GM23338 (cell line): ENCODE data around the gene GPC6. TPM values are rescaled to one million over a fixed set of nuclear protein-coding genes. Genes with fewer than 3 reads are reported as not detected.

Experiments used
- ATAC-seq: fragments of 200-7000 bp; cut with Tn5 transposase; 3 replicates; pipeline ENCODE4 v1.9.1; 2020
- DNase-seq: peaks from one replicate; pipeline ENCODE4 v3.0.0-alpha.2; 2015; ENCODE audit warnings: low spot score
- H2AFZ ChIP-seq: fragments of 200-600 bp; sonication (generic); 2 replicates; pipeline ENCODE4 v1.8.0; 2016; ENCODE audit warnings: antibody characterized with exemption, mild to moderate bottlenecking, moderate library complexity
- H3F3A ChIP-seq: fragments of 200-600 bp; sonication (generic); replicated peaks from 2 replicates; pipeline ENCODE4 v1.8.0; 2017; ENCODE audit warnings: antibody characterized with exemption, mixed run types, low read depth
- H3K27ac ChIP-seq: fragments of 200-600 bp; sonication (generic); 2 replicates; pipeline ENCODE4 v1.6.1; 2016; ENCODE audit warnings: low read depth
- H3K27me3 ChIP-seq: fragments of 200-600 bp; sonication (generic); 2 replicates; pipeline ENCODE4 v1.8.0; 2016; ENCODE audit warnings: mild to moderate bottlenecking, mixed run types, moderate library complexity; ENCODE audit not compliant: insufficient read depth
- H3K36me3 ChIP-seq: fragments of 200-600 bp; sonication (generic); 2 replicates; pipeline ENCODE4 v1.8.0; 2016; ENCODE audit warnings: mild to moderate bottlenecking; ENCODE audit not compliant: insufficient read depth
- H3K4me1 ChIP-seq: fragments of 200-600 bp; sonication (generic); 2 replicates; pipeline ENCODE4 v1.8.0; 2016; ENCODE audit warnings: mild to moderate bottlenecking, moderate library complexity; ENCODE audit not compliant: insufficient read depth
- H3K4me2 ChIP-seq: fragments of 200-600 bp; sonication (generic); 2 replicates; pipeline ENCODE4 v1.7.1; 2017; ENCODE audit warnings: mixed run types
- H3K4me3 ChIP-seq: fragments of 200-600 bp; sonication (generic); 2 replicates; pipeline ENCODE4 v1.6.1; 2016; ENCODE audit warnings: mixed run types
- H3K79me2 ChIP-seq: fragments of 200-600 bp; sonication (generic); replicated peaks from 2 replicates; pipeline ENCODE4 v1.8.0; 2017; ENCODE audit warnings: mild to moderate bottlenecking; ENCODE audit not compliant: insufficient read depth
- H3K9me2 ChIP-seq: fragments of 200-600 bp; sonication (generic); 2 replicates; pipeline ENCODE4 v1.8.0; 2017; ENCODE audit not compliant: insufficient read depth
- H4K20me1 ChIP-seq: fragments of 200-600 bp; sonication (generic); replicated peaks from 2 replicates; pipeline ENCODE4 v1.8.0; 2017; ENCODE audit warnings: mild to moderate bottlenecking; ENCODE audit not compliant: insufficient read depth
- H3K27ac Mint-ChIP-seq: 2 replicates; pipeline ENCODE4 v1.8.0; 2020; ENCODE audit warnings: inconsistent platforms, mild to moderate bottlenecking, moderate library complexity, mixed read lengths
- H3K27me3 Mint-ChIP-seq: 3 replicates; pipeline ENCODE4 v1.8.0; 2022; ENCODE audit warnings: low read depth, mild to moderate bottlenecking, moderate library complexity, mixed read lengths, inconsistent platforms; ENCODE audit not compliant: insufficient read depth, poor library complexity
- H3K36me3 Mint-ChIP-seq: 3 replicates; pipeline ENCODE4 v1.8.0; 2021; ENCODE audit warnings: low read depth, mild to moderate bottlenecking, inconsistent platforms, moderate library complexity, mixed read lengths
- H3K4me1 Mint-ChIP-seq: 3 replicates; pipeline ENCODE4 v1.8.0; 2020; ENCODE audit warnings: mild to moderate bottlenecking, inconsistent platforms, mixed read lengths
- H3K4me3 Mint-ChIP-seq: 3 replicates; pipeline ENCODE4 v1.8.0; 2021; ENCODE audit warnings: moderate library complexity, mild to moderate bottlenecking, inconsistent platforms, mixed read lengths
- H3K9me3 Mint-ChIP-seq: 3 replicates; pipeline ENCODE4 v1.8.0; 2020; ENCODE audit warnings: moderate library complexity, mild to moderate bottlenecking, inconsistent platforms, mixed read lengths
- CREB1 ChIP-seq: fragments of 250-450 bp; sonication (Bioruptor Pico); IDR thresholded peaks from 2 replicates; pipeline ENCODE4 v1.5.0; 2020; ENCODE audit warnings: low read depth, mild to moderate bottlenecking, moderate library complexity
- EZH2 ChIP-seq: fragments of 200-600 bp; sonication (generic); IDR thresholded peaks from one replicate; pipeline ENCODE4 v1.8.0; 2017; ENCODE audit warnings: antibody characterized with exemption, mild to moderate bottlenecking, low read depth; ENCODE audit not compliant: unreplicated experiment
- EZH2phosphoT487 ChIP-seq: fragments of 200-600 bp; sonication (generic); IDR thresholded peaks from one replicate; pipeline ENCODE4 v1.8.1; 2018; ENCODE audit warnings: antibody characterized with exemption; ENCODE audit not compliant: unreplicated experiment
- NANOG ChIP-seq: IDR thresholded peaks from 2 replicates; pipeline ENCODE4 v1.6.1; 2016; ENCODE audit warnings: antibody characterized with exemption, borderline replicate concordance
- POLR2AphosphoS5 ChIP-seq: IDR thresholded peaks from 2 replicates; pipeline ENCODE4 v1.6.1; 2016; ENCODE audit warnings: antibody characterized with exemption, low read depth
- STAT1 ChIP-seq: IDR thresholded peaks from one replicate; pipeline ENCODE4 v1.6.1; 2016; ENCODE audit warnings: antibody characterized with exemption; ENCODE audit not compliant: unreplicated experiment
- ZNF114 ChIP-seq: fragments of 250-450 bp; sonication (Bioruptor Pico); IDR thresholded peaks from 2 replicates; pipeline ENCODE4 v1.5.0; 2020; ENCODE audit warnings: mild to moderate bottlenecking, moderate library complexity
- polyA plus RNA-seq: library from polyadenylated mRNA; unstranded; fragments of >200 nt; fragmentation: Nextera tagmentation; extraction: Ambion mirVana; gene quantifications from 2 replicates; pipeline ENCODE4 v1.2.1, GENCODE V29; 2016
- total RNA-seq: library from RNA; depleted of rRNA; stranded (reverse); fragments of >200 nt; shearing (Covaris generic); gene quantifications from 2 replicates; pipeline ENCODE4 v1.2.3, GENCODE V29; 2014
- TF ChIP-seq, protein P1 (sequence below): fragments of 250-450 bp; sonication (Bioruptor Pico); IDR thresholded peaks from 2 replicates; pipeline ENCODE4 v1.5.0; 2020; ENCODE audit warnings: mild to moderate bottlenecking, moderate library complexity
- TF ChIP-seq, protein P2 (sequence below), 2 experiments: fragments of 200-600 bp in 1 of 2; sonication (generic) in 1 of 2; conservative IDR thresholded peaks; 2 replicates each; pipeline versions ENCODE4 v1.5.1 to v1.6.1; 2016 to 2017; ENCODE audit warnings: antibody characterized with exemption in 2 of 2, low read depth in 2 of 2, mild to moderate bottlenecking in 2 of 2, moderate library complexity in 1 of 2

GPC6 gene
- total and polyA plus RNA-seq, 2 experiments from 2014 or later, result 6.4 to 28.6 TPM

DNA sequence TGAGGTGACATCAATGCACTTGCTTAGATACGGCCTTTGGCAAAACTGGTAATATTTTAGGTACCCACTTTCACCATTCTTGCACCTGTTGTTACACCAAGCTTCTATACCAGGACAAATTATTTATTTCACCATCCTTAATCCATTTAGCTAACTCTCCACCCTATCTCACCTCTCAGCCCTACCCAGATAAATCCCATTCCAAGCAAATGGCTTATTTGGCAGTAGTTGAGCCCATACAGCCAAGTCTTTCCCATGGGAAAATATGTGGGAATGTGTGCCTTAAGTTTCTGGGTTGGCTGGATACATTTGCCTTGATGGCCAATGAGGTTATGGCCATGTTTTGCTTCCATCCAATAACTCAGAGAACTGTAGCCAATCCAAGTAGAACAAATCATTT is 551.9 kb downstream of the GPC6 start:
- Mint-ChIP-seq H3K36me3 (no peaks in the 10 kb centered on the region), H3K27me3 (no peaks in the 10 kb centered on the region), H3K4me1 (peaks cover 8% of the 10 kb centered on the region; the same call in 2 of the 3 replicates), H3K9me3 (no peaks in the 10 kb centered on the region), H3K27ac (no peak overlapping the region), H3K4me3 (no peak overlapping the region)
- ATAC-seq, result no peak
- H4K20me1 ChIP-seq, result no peaks in the 10 kb centered on the region
- no peaks in the 10 kb centered on the region for H3K9me2 ChIP-seq
- no peak overlapping the region for H2AFZ ChIP-seq
- DNase-seq, result no peak
- no peaks in the 10 kb centered on the region for H3K4me1 ChIP-seq
- no peak overlapping the region for H3K27ac ChIP-seq
- H3K79me2 ChIP-seq, result no peaks in the 10 kb centered on the region
- no peaks in the 10 kb centered on the region for H3K36me3 ChIP-seq
- TF ChIP-seq, protein P1, sequence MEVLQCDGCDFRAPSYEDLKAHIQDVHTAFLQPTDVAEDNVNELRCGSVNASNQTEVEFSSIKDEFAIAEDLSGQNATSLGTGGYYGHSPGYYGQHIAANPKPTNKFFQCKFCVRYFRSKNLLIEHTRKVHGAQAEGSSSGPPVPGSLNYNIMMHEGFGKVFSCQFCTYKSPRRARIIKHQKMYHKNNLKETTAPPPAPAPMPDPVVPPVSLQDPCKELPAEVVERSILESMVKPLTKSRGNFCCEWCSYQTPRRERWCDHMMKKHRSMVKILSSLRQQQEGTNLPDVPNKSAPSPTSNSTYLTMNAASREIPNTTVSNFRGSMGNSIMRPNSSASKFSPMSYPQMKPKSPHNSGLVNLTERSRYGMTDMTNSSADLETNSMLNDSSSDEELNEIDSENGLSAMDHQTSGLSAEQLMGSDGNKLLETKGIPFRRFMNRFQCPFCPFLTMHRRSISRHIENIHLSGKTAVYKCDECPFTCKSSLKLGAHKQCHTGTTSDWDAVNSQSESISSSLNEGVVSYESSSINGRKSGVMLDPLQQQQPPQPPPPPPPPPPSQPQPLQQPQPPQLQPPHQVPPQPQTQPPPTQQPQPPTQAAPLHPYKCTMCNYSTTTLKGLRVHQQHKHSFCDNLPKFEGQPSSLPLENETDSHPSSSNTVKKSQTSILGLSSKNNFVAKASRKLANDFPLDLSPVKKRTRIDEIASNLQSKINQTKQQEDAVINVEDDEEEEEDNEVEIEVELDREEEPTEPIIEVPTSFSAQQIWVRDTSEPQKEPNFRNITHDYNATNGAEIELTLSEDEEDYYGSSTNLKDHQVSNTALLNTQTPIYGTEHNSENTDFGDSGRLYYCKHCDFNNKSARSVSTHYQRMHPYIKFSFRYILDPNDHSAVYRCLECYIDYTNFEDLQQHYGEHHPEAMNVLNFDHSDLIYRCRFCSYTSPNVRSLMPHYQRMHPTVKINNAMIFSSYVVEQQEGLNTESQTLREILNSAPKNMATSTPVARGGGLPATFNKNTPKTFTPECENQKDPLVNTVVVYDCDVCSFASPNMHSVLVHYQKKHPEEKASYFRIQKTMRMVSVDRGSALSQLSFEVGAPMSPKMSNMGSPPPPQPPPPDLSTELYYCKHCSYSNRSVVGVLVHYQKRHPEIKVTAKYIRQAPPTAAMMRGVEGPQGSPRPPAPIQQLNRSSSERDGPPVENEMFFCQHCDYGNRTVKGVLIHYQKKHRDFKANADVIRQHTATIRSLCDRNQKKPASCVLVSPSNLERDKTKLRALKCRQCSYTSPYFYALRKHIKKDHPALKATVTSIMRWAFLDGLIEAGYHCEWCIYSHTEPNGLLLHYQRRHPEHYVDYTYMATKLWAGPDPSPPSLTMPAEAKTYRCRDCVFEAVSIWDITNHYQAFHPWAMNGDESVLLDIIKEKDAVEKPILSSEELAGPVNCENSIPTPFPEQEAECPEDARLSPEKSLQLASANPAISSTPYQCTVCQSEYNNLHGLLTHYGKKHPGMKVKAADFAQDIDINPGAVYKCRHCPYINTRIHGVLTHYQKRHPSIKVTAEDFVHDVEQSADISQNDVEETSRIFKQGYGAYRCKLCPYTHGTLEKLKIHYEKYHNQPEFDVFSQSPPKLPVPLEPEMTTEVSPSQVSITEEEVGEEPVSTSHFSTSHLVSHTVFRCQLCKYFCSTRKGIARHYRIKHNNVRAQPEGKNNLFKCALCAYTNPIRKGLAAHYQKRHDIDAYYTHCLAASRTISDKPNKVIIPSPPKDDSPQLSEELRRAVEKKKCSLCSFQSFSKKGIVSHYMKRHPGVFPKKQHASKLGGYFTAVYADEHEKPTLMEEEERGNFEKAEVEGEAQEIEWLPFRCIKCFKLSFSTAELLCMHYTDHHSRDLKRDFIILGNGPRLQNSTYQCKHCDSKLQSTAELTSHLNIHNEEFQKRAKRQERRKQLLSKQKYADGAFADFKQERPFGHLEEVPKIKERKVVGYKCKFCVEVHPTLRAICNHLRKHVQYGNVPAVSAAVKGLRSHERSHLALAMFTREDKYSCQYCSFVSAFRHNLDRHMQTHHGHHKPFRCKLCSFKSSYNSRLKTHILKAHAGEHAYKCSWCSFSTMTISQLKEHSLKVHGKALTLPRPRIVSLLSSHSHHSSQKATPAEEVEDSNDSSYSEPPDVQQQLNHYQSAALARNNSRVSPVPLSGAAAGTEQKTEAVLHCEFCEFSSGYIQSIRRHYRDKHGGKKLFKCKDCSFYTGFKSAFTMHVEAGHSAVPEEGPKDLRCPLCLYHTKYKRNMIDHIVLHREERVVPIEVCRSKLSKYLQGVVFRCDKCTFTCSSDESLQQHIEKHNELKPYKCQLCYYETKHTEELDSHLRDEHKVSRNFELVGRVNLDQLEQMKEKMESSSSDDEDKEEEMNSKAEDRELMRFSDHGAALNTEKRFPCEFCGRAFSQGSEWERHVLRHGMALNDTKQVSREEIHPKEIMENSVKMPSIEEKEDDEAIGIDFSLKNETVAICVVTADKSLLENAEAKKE (CRISPR knock-in tag), result no peak
- TF ChIP-seq, protein P2, sequence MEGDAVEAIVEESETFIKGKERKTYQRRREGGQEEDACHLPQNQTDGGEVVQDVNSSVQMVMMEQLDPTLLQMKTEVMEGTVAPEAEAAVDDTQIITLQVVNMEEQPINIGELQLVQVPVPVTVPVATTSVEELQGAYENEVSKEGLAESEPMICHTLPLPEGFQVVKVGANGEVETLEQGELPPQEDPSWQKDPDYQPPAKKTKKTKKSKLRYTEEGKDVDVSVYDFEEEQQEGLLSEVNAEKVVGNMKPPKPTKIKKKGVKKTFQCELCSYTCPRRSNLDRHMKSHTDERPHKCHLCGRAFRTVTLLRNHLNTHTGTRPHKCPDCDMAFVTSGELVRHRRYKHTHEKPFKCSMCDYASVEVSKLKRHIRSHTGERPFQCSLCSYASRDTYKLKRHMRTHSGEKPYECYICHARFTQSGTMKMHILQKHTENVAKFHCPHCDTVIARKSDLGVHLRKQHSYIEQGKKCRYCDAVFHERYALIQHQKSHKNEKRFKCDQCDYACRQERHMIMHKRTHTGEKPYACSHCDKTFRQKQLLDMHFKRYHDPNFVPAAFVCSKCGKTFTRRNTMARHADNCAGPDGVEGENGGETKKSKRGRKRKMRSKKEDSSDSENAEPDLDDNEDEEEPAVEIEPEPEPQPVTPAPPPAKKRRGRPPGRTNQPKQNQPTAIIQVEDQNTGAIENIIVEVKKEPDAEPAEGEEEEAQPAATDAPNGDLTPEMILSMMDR (conservative IDR thresholded peaks at IDR 0.05; ENCODE audit: low read depth in 2 of 2), result no peak
- TF ChIP-seq STAT1, result no peak
- TF ChIP-seq EZH2phosphoT487, result no peak
- TF ChIP-seq POLR2AphosphoS5, result no peak
- no peak for TF ChIP-seq EZH2
- TF ChIP-seq NANOG, result no peak
- no peak for TF ChIP-seq ZNF114 (CRISPR knock-in tag)
- TF ChIP-seq CREB1 (CRISPR knock-in tag), result no peak
- no peaks in the 10 kb centered on the region for H3K27me3 ChIP-seq
- H3K4me3 ChIP-seq, result no peak overlapping the region
- no peak overlapping the region for H3K4me2 ChIP-seq
- H3F3A ChIP-seq, result no peaks in the 10 kb centered on the region
